ENCODE measurements around the gene C17orf100.

Gene C17orf100

DNA sequence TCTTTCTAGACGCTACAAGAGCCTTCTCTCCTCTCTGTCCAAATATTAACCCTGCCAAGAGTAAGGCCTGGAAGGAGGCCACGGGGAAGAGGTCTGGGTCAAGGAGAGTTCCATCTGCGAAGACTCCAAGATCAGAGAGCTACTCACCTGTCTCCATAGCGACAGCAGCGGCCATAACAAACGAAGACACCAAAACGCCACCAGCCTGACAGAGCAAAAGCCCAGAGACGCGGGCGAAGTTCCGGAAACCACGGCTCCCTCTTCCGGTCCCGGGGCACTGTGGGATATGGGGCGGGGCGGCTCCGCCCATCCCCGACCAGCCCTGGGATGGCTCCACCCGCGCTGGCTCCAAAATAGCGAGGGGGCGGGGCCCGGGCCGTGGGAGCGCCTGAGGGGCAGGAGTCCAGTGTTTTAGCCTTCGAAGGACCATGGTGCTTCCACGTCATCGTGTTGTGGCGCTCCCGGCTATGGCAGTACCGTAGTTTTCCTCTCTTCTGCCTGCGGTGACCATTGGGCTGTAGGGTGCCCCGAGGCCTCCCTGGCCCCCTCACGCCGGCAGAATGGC is at the start of gene C17orf100, which contains the start of gene MED31:
C17orf100 (plus strand) TSS at position 409 of the 565 bp plus-strand sequence; CDS start at position 561, 152 bp downstream.
MED31 (minus strand) TSS at position 252 of the 565 bp plus-strand sequence; CDS start at position 175, 77 bp downstream.
- peak; percentile 86 for DNase-seq

DNA sequence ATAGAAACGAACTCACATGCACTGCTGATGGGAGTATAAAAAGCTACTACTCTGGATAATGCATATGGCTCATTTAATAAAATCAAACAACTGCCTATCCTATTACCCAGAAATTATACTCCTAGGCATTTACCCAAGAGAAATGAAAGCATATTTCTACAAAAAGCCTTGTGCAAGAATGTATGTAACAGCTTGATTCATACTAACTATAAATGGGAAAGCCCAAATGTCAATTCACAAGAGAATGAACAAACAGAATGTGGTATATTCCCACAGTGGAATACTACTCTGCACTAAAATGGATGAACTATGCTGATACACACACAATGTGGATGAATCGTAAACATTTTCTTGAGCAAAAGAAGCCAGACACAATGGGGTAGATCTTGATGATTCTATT is 49.4 kb upstream of the C17orf100 start:
- DNase-seq: no peak

DNA sequence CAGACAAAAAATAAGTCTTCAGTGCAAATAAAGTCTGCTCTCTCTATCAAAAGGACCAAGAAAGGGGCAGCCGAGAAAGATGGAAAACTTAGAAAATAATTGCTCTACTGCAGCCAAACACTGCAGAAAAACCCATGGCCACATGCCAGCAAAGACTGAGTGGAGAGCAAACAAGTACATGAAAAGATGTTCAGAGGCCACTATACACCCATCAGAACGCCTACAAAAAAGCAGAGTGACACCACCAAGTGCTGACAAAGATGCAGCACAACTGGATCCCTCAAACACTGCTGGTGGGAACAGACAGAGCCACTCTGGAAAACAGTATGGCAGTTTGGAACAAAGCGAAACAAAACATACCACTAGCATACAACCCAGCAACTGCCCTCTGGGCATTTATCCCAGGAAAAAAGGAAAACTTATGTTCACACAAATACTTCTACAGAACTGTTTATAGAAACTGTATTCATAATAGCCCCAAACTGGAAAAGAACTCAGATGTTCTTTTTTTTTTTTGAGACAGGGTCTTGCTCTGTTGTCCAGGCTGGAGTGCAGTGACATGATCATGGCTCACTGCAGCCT is 47.7 kb upstream of the C17orf100 start:
- no peak for DNase-seq

DNA sequence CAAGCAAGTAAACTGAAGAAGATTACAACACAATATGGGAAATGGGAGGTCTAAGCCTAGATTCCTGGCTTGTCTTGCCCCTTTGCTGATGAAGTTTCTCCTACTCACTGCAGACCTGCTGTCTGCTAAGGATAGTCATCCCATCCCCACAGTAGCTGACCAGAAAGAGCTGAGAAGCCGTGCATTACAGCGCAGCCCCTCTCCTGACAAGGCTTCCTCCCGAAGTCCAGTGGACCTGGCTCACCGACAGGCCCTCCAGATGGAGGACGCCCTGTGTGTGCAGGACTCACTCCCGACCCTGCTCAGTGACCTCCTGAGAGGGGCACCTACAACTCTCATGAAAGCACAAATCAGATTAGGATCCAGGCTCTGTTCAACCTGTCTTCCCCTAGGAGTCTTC is 46.4 kb upstream of the C17orf100 start:
- no peak for DNase-seq

DNA sequence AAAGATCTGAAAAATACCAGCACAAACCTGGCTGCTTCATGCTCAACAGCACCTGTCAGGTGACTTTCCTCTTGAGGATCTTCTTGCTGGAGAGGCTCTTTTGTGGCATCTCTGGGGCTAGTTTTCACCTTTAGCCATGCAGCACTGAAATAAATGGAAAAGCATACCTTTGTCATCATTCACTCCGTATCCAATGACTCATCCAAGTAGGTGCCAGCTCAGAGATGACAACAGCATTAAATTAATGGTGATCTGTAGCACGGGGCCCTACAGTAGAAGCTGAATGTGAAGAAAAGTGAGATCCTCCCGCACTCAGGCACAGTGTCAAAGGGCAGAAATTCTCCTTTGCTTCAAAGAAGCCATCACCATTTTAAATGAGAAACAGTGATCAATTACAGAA is 43.2 kb upstream of the C17orf100 start:
- DNase-seq: no peak

DNA sequence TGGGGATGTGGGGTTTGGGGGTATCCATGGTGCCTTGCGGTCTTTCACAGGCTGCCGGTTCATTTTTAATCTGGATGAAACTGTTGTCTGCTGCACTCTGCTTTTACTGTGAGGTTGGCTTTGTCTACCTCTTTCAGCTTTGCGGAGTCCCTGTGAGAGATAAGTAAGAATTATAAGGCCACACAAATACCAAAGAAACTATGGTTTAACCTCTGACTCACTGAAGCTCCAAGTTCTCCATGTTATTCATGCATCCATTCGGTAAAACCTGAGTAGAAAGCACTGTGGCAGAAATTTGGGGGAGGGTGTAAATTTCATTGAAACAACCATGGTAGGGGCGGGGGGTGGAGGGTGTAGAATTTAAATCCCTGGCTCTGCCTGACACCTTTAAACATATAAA is 41.6 kb upstream of the C17orf100 start:
- no peak for DNase-seq

DNA sequence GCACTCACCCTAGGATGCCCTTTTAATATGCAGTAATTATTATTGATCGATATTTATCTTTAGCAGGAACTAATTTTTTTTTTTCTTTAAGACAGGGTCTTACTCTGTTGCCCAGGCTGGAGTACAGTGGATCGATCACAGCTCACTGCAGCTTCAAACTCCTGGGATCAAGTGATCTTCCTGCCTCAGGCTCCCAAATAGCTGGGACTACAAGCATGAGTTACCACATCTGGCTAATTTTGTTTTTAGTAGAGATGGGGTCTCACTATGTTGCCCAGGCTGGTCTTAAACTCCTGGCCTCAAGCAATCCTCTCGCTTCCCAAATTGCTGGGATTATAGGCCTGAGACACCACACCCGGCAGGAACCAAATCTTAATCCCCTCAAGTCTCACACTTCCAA is 40.3 kb upstream of the C17orf100 start:
- no peak for DNase-seq

DNA sequence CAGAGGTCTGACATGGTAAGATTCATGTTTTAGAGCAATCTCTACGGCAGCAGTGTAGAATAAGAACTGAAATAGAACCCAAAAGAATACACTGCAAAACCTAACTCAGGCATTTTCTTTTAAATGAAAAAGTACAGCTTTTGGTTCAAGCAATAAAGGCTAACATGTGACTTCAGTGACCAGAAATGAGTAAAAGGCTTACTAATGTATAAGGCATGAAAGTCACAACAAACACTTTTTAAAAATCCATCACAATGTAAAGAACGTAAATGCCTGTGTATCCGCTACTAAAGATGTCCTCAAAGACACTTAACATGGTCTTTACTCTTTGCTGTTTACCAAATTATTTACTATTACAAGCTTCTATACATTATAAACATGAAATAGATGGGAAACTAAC is 27.6 kb upstream of the C17orf100 start:
- no peak for DNase-seq

DNA sequence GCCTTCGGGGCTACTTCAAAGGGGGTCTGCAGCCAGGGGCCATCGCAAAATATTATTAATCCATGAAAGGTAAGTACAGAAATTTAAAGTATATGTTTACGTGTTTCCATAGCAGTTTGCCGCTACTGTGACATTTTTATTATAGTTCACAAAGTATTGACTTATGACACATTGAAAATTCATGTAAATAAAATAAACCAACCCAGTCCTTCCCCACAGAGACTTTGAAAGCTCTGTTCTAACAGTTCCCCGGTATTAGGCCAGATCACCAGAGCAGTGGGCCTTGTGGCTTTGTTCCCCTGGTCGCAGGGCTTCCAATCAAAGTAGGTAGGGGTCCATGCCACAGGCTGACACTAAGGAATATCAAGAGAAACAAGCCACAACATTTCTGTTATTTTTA is 24.9 kb upstream of the C17orf100 start:
- no peak for DNase-seq

DNA sequence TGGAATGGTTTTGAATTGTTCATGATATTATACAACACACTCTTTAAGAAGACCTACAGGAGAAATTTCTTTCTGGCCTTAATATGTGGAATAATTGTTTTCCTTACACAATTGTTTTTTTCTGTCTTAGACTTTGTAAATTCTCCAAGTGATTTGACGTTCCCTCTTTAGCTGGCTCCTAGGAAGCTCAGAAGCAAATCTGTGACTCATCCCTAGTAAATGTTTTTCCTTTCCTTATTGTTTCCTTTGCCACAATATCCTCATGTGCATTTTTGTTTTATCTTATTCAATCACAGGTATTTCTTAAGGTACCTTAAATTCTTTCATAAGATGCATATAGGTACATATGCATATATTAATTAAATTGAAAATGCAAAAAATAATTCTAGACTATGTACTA is 24.5 kb upstream of the C17orf100 start:
- DNase-seq: no peak

DNA sequence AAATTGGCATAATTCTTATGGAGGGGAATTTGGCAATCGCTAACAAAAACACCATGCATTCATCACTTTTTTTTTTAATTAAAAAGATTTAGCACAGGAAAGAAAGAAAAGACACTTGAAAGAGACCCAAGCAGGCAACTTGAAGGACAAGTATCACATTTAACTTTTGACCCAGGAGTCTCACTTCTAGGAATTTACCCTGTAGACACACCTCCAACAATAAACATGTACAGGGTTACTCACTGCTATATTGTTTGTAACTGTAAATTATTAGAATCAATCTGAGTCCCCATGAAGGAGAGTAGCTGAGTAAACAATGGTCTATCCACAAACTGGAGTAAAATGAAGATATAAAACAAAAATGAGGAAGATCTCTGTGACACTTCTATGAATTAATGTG is 21.2 kb upstream of the C17orf100 start:
- DNase-seq: no peak

DNA sequence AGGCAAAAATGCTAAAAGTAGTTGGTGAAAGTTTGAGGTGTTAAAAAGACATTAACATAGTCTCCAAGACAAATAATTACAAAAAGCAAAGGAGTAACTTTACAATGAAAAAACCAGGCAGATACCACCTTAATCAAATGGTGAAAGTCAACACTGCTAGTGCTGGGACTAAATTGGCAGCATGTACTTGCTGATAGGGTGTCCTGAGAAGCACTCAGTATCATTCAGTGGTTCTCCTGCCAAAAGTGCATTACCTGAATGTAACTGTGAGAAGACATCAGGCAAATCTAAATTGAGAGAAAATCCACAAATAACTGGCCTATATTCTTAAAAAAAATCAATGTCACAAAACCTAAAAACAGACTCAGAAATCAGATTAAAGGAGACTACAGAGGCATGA is 19.0 kb upstream of the C17orf100 start:
- DNase-seq: no peak

DNA sequence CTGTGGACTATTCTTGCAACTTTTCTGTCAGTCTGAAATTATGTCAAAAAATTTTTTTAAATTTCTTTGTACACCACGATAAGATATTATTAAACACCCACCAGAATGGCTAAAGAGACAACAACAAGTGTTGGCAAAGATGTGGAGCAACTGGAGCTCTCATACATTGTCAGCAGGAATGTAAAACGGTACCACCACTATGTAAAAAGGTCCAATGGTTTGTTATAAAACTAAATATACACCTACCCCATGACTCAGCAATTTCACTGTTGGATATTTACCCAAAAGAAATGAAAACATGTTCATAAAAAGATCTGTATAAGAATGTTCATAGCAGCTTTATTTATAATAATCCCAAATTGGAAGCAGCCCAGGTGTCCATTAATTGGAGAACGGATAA is 18.3 kb upstream of the C17orf100 start:
- DNase-seq: no peak

DNA sequence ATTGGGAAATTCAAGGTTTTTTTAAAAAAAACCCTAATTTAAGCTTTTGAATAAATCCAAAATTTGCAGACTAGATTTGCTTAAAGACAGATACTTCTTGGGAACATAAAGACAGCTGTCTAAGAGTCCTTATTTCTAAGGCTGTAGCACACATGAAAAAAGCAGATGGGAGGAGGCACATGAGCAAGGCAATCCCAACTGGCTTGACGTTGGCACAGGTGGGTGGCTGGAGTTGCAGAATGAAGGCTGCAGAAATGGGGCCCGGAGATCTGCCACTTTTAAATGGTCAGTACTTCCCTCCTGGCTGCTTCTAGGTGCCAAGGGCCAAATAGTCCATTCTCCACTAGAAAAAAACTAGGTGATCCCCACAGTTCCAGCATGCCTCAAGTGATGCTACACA is 15.5 kb upstream of the C17orf100 start:
- DNase-seq: no peak

DNA sequence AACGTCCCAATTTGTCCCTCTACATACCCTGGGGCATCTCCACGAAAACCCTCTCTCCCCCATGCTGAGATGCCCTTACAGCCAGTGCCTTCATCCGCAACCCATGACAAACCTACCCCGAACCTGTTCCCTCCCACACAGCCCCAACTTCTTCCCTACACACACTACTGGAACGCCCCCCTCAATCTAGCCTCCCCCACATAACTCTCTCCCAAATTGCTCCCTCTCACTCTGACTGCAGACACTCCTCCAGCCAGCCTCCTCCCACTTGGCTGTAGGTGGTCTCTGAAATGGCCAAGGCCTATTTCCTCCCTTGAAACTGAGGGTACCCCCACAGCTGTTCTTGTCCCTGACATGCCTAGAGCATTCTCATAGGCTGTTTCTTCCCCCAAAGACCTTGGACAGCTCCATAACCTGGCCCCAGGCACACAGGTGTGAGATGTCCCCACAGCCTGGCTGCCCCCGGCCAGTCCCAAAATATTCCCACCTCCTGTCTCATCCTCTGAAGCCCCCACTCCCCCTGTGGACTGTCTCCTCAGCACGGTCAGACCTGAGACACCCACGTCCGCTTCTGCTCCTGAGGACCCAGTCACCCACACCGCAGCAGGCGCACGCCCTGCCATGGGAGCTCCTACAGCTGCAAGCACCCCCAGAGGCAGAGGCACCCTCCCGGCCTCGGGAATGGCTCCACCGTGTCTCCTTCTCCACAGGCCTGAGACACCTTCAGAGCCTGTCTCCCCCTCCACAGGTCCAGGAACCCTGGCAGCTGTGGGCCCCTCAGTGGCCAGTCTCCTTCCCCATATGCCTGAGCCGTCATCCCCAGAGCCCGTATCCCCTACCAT is 14.7 kb upstream of the C17orf100 start:
- no peak for DNase-seq

DNA sequence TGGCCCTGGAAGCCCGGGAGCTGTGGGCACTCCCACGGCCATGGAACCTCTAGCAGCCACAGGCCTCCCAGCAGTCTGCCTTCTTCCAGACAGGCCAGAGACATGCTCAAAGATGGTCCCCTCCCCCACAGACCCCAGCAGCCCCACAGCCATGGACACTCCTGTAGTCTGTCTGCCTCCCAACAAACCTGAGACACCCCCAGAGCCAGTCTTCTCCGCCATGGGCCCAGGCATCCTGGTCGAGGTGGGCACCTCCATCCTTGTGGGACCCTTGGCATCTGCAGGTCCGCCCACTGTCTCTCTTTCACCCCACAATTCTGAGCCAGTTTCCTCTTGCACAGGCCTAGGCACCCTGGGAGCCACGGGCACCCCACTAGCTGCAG is 14.1 kb upstream of the C17orf100 start:
- DNase-seq: no peak

DNA sequence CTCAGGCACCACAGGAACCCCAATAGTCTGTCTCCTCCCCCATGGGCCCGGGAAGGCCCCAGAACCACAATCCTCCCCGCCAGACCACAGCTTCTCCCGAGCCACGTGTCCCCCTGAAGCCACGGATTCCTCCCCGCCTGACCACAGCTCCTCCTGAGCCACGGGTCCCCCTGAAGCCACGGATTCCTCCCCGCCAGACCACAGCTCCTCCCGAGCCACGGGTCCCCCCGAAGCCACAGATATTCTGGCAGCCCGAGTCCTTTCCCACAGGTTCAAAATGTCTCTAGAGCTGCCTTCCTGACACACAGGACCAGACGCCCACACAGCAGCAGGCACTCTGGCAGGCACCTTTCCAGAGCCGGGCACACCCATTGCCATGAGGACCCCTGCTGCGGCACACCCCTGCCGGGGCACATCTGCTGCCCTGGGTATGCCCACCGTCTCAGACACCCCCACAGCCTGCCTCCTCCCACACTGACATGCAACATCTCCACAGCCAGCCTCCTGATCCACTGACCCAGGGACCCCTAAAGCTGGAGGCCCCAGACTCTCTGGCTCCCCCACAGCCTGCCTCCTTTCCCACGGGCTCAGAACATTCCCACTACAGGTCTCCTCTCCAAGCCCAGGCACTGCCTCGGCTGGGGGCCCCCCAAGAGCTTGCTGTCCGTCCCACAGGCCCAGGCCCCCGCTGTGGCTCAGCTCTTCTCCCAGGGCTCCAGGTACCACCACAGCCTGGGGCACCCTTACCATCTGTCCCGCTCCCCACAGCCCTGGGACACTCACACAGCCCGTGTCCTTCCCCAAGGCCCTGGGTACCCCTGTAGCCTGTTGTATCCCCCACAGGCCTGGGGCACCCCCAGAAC is 13.3 kb upstream of the C17orf100 start:
- no peak for DNase-seq

DNA sequence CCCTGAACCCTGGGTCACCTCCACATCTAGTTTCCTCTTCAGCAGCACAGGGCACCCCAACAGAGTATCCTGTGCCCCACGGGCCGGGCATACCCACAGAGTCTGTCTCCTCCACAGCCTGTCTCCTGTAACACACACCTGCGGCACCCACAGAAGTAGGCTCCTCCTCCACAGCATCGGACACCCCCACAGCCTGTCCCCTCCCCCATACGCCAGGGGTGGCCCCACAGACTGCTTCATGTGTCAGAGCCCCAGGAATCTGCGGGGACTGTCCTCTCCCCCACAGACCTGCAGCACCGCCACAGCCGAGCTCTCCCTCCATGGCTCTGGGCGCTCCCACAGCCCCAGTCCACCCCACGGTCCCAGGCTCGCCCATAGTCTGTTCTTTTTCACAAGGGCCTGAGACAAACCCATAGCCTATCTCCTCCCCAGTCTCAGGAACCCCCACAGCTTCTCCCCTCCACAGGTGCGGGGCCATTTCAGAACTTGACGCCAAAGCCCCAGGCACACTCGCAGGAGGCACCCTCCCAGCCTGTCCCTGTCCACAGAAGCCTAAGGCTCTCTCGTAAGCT is 12.5 kb upstream of the C17orf100 start:
- DNase-seq: no peak

DNA sequence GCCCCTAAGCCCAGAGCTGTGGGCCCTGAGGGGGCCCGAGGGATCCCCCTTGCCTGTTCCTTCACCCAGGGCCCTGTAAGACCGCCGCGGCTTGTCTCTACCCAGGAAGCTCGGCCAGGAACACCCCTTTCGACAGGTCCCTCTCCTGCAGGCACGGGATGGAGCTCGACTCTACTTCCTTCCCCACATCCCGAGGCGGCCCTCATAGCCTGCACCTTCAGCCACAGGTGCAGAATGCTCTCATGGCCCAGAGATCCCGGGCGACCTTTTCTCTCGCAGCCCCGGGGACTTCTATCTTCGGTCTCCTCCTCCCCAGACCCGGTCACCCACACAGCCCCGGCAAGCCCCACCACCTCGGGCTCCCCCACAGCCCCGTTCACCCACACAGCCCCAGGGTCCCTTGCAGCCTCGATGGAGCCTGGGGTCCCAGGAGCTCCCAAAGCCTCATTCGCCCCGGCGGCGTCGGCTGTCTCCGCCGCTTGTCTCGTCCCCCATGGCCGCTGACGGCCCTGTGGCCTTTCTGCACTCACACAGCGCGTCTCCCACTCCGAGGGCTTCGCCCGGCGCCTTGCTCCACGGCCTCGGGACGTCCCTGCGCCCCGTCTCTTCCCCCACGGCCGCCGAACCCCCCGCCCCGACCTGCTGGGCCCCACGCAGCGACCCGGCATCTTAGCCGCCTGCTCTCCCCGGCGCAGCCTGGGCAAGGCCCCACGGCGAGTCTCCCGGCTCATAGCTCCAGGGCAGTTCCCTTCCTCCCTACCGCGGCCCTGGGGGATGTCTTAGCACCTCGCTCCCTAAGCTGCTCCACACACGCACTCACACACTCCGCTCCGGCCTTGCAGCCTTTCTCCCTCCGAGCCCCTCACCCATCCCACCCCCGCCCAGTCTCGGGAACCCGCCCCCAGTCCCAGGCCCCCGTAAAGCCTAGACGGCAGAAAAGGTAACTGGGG is 11.7 kb upstream of the C17orf100 start:
- peak; percentile 33 for DNase-seq

DNA sequence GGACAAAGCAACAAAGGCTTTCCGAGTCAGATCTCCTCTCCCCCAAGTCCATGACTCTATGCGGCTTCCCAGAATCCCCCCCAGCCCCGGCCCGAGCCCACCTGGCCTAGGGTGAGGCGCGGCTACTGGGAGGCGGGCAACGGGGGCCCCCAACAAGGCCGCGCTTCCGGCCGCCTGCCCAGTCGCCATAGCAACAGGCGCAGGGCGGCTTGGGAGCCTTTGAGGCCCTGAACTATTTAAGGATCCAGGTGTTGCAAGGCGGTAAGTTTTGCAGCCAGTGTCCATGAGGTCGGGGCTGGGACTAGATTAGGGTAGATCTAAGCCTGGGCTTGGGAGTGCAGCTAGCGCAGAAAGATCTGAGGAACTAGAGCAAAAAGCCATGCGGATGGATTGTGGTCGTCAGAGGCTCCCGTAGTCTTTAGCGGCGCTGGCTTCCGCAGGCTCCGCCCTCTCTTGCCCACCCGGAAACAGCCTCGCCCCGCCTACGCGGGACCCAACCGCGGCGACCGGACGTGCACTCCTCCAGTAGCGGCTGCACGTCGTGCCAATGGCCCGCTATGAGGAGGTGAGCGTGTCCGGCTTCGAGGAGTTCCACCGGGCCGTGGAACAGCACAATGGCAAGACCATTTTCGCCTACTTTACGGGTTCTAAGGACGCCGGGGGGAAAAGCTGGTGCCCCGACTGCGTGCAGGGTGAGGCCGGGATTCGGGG is 10.9 kb upstream of the C17orf100 start, which contains the start of the genes KIAA0753 and TXNDC17:
KIAA0753 (minus strand) TSS at position 176 of the 711 bp plus-strand sequence. CDS start 5,608 bp downstream, outside the sequence.
TXNDC17 (plus strand) TSS at position 525 of the 711 bp plus-strand sequence; CDS start at position 548, 23 bp downstream.
- peak; percentile 81 for DNase-seq
